ENCODE measurements around the gene CCDC122.

The CCDC122 gene

GRCh38 chr13:43878892-43879754, at the start of gene CCDC122:
TSS of gene CCDC122 (minus strand) at chr13:43879740. CDS start at chr13:43869376, 10,364 bp downstream.
- peak; percentile 49 for DNase-seq

- DNase-seq: no peak
Measured at GRCh38 chr13:43924549-43925245, 45.2 kb upstream of the CCDC122 start.

DNA sequence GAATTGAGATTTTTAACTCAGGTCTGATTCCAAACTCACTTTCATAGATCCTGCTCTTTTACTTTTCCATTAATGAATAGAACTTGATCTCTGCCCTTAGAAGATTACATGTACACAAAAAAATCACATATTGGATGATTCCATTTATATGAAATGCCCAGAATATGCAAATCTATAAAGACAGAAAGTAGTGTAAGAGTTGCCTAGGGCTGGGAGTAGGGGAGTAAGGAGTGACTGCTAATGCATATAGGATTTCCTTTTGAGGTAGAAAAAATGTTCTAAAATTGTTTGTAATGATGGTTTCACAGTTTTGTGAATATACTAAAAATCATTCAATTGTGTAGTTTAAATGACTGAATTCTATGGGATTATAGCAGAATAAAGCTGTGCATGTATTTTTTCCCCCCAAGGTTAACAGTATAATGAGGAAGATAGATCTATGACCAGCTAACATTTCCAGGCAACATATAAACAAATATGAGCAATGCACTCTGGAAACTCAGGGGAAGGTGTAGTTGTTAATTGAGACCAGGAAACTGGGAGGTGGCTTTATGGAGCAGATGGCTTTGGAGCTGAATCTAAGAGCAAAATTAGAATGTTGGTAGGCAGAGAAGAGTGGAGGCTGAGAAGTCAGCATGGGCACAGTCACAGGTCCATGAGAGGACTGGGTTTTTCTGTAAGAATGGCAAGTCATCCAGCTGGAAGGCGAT, 41.6 kb upstream of the CCDC122 start:
- no peak for DNase-seq

DNA sequence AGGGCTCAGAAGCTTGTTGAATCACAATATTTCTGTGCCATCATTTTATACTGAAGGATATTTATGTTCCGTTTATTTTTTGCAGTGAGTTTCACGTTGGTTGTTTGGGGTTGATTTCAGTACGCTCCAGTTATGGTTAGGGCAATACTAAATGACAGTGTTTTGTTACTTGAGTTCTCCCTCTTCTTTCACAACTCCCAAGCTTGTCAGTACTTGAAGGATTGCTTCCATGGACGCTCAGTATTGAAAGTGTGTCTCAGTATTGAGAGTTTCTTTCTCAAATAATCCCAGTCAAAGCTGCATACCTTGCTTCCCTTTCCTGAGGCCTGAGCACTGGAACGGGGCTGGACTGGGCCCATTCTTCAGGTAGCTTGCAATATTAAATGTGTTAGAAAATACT, 39.1 kb upstream of the CCDC122 start:
- no peak for DNase-seq

- DNase-seq: no peak
Measured at GRCh38 chr13:43916828-43917227, 37.3 kb upstream of the CCDC122 start.

DNA sequence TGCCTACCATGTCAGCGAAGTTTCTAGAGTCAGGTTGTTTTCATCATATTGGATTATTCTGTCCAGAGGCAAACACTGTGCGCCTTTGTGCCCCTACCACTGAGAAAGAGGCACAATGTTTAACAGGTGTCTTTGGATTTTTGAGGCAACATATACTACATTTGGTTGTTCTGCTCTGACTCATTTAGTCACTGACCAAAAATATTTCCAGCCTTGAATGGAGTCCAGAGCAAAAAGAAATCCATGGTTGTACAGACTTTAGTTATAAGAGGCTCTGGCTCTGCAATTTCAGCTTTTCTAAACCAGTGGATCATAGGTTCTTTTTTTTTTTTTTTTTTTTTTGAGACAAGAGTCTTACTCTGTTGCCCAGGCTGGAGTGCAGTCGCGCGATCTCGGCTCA, 35.9 kb upstream of the CCDC122 start:
- no peak for DNase-seq

GRCh38 chr13:43911871-43912270, 32.3 kb upstream of the CCDC122 start:
- DNase-seq: no peak

- no peak for DNase-seq
Measured at GRCh38 chr13:43911278-43911677, 31.7 kb upstream of the CCDC122 start.

DNA sequence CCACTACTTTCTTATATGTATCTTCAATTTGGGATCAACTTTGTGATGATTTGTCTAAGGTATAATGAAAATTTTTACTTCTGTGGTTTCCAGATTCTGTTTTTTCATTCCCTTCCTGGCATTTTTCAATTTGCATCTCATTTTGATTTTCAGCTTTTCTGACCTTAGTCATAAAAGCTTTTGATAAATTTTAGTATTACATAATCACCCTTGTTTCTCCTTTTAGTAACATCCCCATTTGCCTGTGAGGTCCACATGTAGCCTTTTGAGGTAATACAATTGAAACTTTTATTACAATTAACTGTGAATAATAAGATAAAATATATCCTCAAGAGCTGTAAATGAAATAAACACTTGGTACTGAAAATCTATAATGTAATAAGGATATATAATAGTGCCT, 31.3 kb upstream of the CCDC122 start:
- DNase-seq: no peak

DNA sequence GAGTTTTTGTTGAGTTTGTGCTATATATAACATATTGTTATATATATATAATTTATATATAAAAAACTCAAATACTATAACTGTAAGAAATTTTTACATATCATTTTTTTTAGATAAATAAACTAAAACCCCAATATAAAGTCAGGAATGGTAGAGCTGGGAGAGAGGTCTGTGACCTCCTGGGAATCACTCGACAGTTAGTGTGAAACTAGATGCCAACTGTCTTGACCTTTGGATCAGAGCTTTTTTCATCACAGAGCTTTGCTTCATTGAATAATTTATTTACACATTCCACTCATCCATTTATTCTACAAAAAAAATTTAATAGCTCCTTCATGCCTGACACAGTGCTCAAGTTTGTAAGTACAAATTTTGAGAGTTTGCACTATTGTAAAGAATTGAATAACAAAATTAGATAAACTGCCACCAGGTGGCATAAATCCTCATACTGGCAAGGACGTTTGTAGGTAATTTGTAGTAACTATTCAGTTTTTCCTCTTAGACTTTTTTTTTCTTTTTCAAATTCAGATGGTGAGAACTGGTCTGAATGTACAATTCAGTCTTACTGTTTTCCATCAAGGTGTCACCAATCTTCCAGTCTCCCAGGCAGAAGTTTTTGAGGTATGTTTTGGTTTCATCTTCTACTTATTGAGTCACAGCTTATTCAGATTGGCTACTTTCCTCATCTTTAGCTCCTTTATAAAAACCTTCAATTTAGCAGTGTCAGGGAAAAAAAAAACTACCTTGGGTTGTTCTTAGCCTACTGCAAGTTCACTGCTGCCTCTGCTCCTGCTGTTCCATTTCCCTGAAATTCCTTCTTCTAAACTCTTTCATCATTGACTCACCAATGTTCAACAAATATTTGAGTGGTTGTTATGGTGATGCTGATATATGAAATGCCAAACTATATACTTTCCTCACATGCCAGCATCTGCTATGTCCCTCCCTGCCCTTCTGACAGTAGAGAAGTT, 28.9 kb upstream of the CCDC122 start:
- peak; percentile 77 for DNase-seq

- DNase-seq: peak; percentile 70
Measured at GRCh38 chr13:43905435-43906031, 26.0 kb upstream of the CCDC122 start.

- DNase-seq: no peak
Measured at GRCh38 chr13:43895940-43896339, 16.4 kb upstream of the CCDC122 start.

GRCh38 chr13:43894438-43894837, 14.9 kb upstream of the CCDC122 start:
- no peak for DNase-seq

DNA sequence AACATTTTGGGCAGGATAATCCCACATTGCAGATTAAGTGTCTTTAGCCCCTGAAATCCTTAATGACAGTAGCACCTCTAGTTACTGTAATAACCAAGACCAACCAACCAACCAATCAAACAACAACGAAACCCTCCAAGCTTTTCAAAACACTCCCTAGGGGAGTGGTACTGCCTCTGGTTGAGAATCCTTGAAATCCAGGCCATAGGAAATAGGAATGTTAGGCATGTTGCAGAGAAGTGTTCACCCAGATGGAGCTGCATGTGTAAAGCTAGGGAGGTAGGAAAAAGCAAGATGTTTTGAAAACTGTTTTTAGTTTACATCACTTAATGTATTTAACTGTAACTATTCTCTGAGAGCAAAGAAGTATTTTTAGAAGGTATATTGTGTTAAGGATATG, 4.7 kb upstream of the CCDC122 start:
- DNase-seq: no peak

DNA sequence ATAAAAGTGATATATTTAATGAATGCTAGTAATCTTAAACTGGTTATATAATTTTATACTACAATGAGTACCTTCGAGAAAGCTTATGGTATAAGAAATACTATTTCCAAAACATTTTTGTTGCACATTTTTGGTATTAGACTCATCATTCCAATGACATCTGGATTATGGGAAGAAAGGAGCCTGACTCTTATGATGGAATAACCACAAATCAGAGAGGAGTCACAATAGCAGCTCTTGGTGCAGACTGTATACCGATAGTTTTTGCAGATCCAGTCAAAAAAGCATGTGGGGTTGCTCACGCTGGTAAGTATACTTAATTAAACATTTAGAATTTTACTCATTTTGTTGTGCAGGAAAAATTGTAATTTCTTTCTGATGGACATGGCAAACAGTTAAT, 4.1 kb upstream of the CCDC122 start:
- no peak for DNase-seq

- no peak for DNase-seq
Measured at GRCh38 chr13:43881580-43881979, 2.0 kb upstream of the CCDC122 start.

DNA sequence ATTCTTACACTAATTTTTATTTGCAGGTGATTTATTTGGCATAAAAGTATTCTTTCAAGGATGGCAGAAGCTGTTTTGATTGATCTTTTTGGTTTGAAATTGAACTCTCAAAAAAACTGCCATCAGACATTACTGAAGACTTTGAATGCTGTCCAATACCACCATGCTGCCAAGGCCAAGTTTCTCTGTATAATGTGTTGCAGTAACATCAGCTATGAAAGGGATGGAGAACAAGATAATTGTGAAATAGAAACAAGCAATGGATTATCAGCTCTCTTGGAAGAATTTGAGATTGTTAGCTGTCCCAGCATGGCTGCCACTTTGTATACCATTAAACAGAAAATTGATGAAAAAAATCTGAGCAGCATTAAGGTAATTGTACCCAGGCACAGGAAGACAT, 1.4 kb upstream of the CCDC122 start:
- no peak for DNase-seq

- DNase-seq: no peak
Measured at GRCh38 chr13:43880214-43880855, 795 bp upstream of the CCDC122 start.

- no peak for DNase-seq
Measured at GRCh38 chr13:43879755-43880181, 228 bp upstream of the CCDC122 start, which contains the start of gene LACC1. TSS of gene LACC1 (plus strand) at chr13:43879904. CDS start at chr13:43880986, 1,082 bp downstream.

GRCh38 chr13:43877766-43878165, 1.8 kb downstream of the CCDC122 start:
- DNase-seq: no peak

DNA sequence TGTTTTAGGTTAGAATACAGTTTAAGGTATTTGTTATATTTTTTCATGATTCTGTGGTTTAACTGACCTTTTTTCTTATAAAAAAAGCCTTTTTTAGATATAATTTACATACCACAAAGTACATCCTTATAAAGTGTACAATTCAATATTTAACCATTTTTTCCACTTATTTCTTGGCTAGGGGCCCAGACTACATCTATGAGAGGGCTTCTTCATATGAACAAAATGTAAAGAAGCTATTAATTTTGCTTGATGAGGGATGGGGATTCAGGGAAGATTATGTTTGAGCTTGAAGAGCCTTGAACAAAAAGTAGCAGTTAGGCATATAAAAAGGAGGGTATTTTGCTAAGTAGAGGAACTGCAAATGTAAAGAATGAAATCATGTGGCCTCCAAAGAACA, 2.2 kb downstream of the CCDC122 start:
- no peak for DNase-seq
